ENCODE data around the gene ANTKMT. TPM values are rescaled to one million over a fixed set of nuclear protein-coding genes. Genes with fewer than 3 reads are reported as not detected.

ANTKMT gene
- total RNA-seq, 1 donor from 2014 or later = 58.0 TPM

GRCh38 chr16:727291-727977 lies 6.5 kb downstream of the ANTKMT start:
- intact Hi-C loops (cut with micrococcal nuclease) = no loop called here
- ChIA-PET CTCF (interaction anchor here (1.0 to 2.0 kb wide), 2 partner anchors 13 to 15 kb away, joined by 3 to 4 read pairs; partner anchors contain the start of gene METRN), POLR2A (interaction anchor here (0.5 to 3.2 kb wide), 8 partner anchors 10 to 61 kb away, joined by 3 to 11 read pairs (median 4); partner anchors contain the start of genes CHTF18, CIAO3, METRN and RPUSD1)
- ATAC-seq (ENCODE audit: low read depth) (no peak), DNase-seq (peak; percentile 61)
- no peak for TF ChIP-seq CTCF (IDR thresholded peaks at IDR 0.05)
- H3K27ac Mint-ChIP-seq = no peak overlapping the region
- no peaks in the 10 kb centered on the region for H3K27me3 Mint-ChIP-seq
- peaks cover 4% of the 10 kb centered on the region for H3K4me1 Mint-ChIP-seq
- H3K36me3 Mint-ChIP-seq (ENCODE audit: low read depth) = peaks cover 8% of the 10 kb centered on the region
- H3K4me3 Mint-ChIP-seq = peak overlapping the region; percentile 58
- no peaks in the 10 kb centered on the region for H3K9me3 Mint-ChIP-seq

GRCh38 chr16:728131-728889 lies 7.4 kb downstream of the ANTKMT start:
- H3K4me1 Mint-ChIP-seq = peaks cover 4% of the 10 kb centered on the region
- TF ChIP-seq CTCF (IDR thresholded peaks at IDR 0.05) = no peak
- peak overlapping the region; percentile 69 for H3K4me3 Mint-ChIP-seq
- DNase-seq = peak; percentile 71
- ChIA-PET POLR2A (interaction anchor here (0.5 to 3.2 kb wide), 9 partner anchors 8 to 60 kb away, joined by 3 to 11 read pairs (median 5); partner anchors contain the start of genes CHTF18, CIAO3, METRN and RPUSD1), CTCF (interaction anchor here (1.0 kb wide), 1 partner anchor 13 kb away, joined by 3 read pairs; the partner anchor contains the start of gene METRN)
- H3K27ac Mint-ChIP-seq = no peak overlapping the region
- H3K9me3 Mint-ChIP-seq = no peaks in the 10 kb centered on the region
- peak; percentile 66 for ATAC-seq (ENCODE audit: low read depth)
- H3K27me3 Mint-ChIP-seq = no peaks in the 10 kb centered on the region
- H3K36me3 Mint-ChIP-seq (ENCODE audit: low read depth) = peaks cover 14% of the 10 kb centered on the region
- intact Hi-C loops (cut with micrococcal nuclease) = loop anchor here (1.0 kb wide), 1 partner anchor 13 kb away; no protein-coding TSS in a partner anchor

- POLR2A ChIA-PET = interaction anchor here (1.0 to 3.2 kb wide), 4 partner anchors 8 to 39 kb away, joined by 3 to 11 read pairs (median 8); partner anchors contain the start of genes ANTKMT and WDR24
These were observed 8.2 kb downstream of the ANTKMT start for GRCh38 chr16:728890-729744.

More at GRCh38 chr16:728890-729744, 8.2 kb downstream of the ANTKMT start:
- H3K27me3 Mint-ChIP-seq = no peaks in the 10 kb centered on the region
- ATAC-seq (ENCODE audit: low read depth) (no peak), DNase-seq (no peak)
- intact Hi-C loops (cut with micrococcal nuclease) = loop anchor here (1.0 kb wide), 1 partner anchor 12 kb away; no protein-coding TSS in a partner anchor
- peak overlapping the region; percentile 69 for H3K4me3 Mint-ChIP-seq
- peaks cover 16% of the 10 kb centered on the region for H3K36me3 Mint-ChIP-seq (ENCODE audit: low read depth)
- H3K4me1 Mint-ChIP-seq = peaks cover 2% of the 10 kb centered on the region
- H3K27ac Mint-ChIP-seq = no peak overlapping the region
- CTCF ChIA-PET = interaction anchor here (1.4 kb wide), 1 partner anchor 17 kb away, joined by 4 read pairs; no protein-coding TSS in a partner anchor
- no peak for TF ChIP-seq CTCF (IDR thresholded peaks at IDR 0.05)
- H3K9me3 Mint-ChIP-seq = no peaks in the 10 kb centered on the region

Data from activated B cell treated with CpG ODN at 0.5 μM for 24 hours (primary cell).